K562 treated with DMSO at 1 percent for 48 hours (cell line): ENCODE measurements around the gene CIDEB. TPM values are rescaled to one million over a fixed set of nuclear protein-coding genes. Genes with fewer than 3 reads are reported as not detected.

ENCODE experiments used
- total RNA-seq: library from RNA; unstranded; fragments of 300-600 nt; gene quantifications from 2 replicates; pipeline ENCODE4 v1.2.3, GENCODE V29; 2022; ENCODE audit warnings: low replicate concordance; ENCODE audit errors: extremely low read depth

Gene CIDEB, protein sequence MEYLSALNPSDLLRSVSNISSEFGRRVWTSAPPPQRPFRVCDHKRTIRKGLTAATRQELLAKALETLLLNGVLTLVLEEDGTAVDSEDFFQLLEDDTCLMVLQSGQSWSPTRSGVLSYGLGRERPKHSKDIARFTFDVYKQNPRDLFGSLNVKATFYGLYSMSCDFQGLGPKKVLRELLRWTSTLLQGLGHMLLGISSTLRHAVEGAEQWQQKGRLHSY
- not detected in 2 replicates for total RNA-seq

DNA sequence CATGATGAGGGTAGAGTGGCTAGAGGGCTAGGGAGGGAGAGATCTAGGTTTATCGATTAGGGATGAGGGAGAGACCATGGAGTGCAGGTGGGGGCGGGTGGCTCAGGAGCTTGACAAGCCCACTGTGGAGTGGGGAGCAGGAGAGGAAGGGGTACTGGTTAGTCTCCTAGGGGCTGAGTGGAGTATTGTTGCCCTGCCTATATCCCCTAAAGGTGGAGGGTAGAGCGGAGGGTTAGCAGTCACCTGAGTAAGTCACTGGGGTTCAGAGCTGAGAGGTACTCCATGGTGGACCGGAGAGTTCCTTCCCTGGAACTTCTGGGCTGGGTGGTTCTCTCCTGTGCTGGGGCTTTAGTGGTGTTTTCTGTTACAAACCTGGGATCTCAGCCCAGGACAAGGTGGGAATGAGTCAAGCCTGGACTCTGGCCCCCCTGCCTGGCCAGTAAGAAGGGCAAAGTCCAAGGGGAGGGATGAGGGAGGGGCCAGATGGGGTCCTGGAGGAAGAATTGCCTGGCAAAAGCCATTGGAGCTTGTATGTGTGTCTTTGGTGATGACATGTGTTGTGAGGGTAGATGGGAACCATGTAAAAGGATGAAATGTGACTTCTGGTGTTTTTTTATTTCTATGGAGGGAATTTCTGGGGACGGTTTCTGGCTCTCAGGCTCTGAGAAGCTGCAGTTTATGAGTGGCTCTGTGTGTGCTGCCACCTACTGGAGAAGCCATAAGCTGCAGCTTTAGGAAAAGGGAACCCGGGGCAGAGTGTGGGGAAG, at the start of gene CIDEB:
CIDEB (minus strand) TSS at position 403 of the 767 bp plus-strand sequence; CDS start at position 284, 119 bp downstream.

DNA sequence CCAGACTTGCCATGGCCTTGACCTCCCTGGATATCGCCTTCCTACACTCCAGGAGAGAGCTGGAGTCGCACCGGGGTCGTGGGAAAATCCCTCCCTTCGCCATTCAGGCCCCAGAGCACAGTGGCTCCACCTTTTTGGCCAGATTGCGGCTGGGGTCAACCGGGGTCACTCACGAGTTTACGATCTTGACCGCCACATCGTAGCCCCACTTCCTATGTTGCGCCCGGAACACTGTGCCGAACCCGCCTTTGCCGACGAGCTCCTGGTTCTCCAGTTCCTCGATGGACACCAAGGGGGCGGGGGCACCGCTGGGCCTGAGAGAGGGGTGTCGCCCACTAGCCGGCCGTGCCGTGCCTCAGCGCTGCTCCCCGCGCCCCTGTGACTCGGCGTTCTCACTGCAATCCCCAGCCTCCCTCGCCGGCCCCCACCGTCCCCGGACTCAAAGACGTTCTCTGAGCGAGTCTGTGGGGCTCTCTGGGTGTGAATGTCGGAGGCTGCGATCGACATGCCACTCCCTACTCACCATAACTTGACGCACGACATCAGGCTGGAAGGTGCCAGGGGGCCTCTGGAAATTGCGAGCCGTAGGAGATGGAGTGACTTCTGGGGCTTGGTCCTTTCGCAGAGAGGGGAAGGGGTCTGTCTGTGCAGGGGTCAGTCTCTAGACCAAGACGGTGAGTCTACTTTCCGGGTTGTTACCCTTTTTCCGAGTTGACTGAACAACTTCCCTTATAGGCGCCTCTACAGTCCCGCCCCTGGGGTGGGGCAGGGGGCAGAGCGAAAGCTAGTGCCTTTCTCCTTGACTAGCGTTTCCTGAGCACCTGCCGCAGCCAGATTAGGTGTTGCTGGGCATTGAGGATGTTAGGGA, 31.7 kb upstream of the CIDEB start, which contains the start of gene RIPK3:
RIPK3 (minus strand) TSS at position 708 of the 868 bp plus-strand sequence; CDS start at position 543, 165 bp downstream.

DNA sequence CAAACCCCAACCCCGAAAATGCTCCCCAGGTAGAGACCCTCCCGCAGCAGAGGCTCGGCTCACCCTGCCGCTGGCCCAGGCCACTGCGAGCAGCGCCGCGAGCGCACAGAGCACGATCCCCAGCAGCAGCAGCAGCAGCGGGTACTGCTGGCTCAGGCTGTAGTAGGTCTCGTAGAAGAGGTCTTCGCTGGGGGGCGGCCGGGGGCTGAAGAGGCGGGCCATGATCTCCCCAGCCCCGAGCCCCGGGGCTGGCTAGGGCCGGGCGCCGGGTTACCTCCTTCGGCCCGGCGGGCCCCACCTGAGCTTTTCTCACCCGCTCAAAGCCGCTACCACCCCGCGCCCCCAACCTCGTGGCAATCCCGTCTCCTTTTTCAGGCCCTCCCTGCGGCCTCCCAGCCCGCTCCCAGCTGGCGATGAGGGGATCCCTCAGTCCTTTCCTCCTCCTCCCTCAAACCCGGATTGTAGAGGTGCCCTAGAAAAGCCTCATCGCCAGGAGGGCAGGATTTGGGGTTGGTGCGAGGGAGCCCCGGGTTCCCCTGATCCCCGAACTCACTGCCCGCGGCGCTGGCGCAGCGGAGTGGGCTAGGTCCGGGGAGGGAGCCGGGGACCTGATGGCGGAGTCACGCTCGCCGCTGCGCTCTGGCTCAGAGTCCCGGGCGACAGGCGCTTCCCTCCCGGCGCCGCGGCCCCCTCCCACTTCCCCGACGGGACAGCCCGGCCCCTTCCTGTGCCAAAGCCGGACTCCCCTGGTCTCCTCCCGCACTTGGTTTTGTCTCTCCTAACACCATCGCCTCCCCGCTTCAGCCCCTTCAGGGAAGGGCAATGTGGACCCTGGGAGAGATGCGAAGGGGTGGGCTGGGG, 26.9 kb upstream of the CIDEB start, which contains the start of gene ADCY4:
ADCY4 (minus strand) TSS at position 641 of the 861 bp plus-strand sequence; CDS start at position 222, 419 bp downstream.

DNA sequence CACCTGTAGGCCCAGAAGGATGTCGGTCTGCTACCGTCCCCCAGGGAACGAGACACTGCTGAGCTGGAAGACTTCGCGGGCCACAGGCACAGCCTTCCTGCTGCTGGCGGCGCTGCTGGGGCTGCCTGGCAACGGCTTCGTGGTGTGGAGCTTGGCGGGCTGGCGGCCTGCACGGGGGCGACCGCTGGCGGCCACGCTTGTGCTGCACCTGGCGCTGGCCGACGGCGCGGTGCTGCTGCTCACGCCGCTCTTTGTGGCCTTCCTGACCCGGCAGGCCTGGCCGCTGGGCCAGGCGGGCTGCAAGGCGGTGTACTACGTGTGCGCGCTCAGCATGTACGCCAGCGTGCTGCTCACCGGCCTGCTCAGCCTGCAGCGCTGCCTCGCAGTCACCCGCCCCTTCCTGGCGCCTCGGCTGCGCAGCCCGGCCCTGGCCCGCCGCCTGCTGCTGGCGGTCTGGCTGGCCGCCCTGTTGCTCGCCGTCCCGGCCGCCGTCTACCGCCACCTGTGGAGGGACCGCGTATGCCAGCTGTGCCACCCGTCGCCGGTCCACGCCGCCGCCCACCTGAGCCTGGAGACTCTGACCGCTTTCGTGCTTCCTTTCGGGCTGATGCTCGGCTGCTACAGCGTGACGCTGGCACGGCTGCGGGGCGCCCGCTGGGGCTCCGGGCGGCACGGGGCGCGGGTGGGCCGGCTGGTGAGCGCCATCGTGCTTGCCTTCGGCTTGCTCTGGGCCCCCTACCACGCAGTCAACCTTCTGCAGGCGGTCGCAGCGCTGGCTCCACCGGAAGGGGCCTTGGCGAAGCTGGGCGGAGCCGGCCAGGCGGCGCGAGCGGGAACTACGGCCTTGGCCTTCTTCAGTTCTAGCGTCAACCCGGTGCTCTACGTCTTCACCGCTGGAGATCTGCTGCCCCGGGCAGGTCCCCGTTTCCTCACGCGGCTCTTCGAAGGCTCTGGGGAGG, 3.1 kb upstream of the CIDEB start, which contains the start of gene LTB4R:
LTB4R (plus strand) TSS at position 857 of the 959 bp plus-strand sequence. CDS start 4,150 bp downstream, outside the sequence.

DNA sequence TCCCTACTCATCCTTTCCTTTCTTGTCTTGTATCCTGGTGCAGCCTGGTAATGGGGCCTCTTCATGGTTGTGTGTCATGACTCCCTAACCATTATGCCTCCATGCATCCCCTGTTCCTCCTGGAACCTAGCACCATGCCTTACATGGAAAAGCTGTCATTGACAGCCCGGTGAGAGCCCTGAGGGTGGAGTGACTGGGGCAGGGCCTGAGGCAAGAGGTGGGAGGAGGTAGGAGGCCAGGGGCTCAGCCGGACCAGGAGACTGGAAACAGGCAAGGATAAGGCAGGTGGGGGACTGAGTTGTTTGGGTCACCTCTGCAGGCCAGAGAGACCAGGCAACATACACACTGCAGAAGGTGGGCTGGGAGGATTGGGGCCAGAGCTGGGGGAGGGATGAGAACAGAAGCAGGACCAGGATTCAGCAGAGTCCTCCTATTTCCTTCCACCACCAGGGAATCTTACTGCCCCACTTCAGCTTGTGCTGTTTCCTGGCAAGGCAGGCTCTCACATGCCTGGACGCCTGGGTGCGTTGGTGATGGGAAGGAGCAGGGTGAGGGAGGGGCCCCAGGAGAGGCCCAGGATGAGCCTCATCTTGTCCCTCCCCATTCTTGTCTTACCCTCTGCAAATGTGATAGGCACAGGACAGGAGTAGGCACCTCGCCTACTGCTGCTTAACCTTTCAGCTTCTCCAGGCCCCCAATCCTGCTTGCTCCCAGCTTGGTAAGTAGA, 1.9 kb upstream of the CIDEB start, which contains the start of gene LTB4R2:
LTB4R2 (plus strand) TSS at position 603 of the 727 bp plus-strand sequence. CDS start 525 bp downstream, outside the sequence.

DNA sequence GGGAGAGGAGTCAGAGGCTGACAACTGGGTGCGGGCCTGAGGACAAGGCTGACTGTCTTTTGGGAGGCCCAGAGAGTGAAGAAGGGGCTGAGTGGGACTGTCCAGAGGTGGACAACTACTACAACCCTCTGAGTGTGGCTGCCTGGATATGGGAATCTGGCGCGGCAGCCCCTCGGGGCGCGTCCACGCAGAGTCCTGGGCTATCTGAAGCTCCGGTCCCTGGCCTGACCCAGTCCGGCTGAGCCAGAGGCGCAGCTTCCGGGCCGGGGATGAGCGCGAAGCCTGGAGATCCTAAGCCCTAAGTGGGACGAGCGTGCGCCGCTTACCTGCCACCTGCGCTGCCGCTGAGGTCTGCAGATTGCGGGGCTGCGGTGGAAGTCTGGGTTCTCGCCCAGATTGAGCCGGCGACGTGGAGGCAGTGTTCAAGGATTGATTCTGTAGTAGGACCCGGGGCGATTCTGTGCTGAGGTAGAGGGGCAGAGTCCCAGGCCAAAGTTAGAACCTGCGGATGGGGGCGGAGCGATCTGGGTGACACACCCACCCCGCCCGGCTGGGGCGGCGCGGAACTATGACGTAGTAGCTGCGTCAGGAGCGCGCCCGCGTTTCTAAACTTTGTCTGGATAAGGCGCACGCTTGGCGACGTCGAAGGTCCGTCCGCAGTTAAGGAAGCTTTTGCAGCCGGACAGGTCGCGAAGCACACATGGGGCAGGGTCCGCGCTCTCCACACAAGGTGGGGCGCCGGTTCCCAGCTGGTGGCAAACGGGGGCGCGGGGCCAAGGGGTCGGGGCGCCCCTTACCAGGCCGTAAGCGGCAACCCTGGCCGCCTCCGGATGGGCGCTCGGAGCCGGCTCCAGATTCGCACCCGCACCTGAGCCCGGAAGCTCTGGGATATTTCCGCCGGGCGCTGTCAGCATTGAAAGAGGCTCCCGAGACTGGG, 8.3 kb downstream of the CIDEB start, which contains the start of the genes DHRS1 and NOP9:
DHRS1 (minus strand) TSS at position 526 of the 937 bp plus-strand sequence. CDS start 674 bp downstream, outside the sequence.
NOP9 (plus strand) TSS at position 596 of the 937 bp plus-strand sequence; CDS start at position 701, 105 bp downstream.

DNA sequence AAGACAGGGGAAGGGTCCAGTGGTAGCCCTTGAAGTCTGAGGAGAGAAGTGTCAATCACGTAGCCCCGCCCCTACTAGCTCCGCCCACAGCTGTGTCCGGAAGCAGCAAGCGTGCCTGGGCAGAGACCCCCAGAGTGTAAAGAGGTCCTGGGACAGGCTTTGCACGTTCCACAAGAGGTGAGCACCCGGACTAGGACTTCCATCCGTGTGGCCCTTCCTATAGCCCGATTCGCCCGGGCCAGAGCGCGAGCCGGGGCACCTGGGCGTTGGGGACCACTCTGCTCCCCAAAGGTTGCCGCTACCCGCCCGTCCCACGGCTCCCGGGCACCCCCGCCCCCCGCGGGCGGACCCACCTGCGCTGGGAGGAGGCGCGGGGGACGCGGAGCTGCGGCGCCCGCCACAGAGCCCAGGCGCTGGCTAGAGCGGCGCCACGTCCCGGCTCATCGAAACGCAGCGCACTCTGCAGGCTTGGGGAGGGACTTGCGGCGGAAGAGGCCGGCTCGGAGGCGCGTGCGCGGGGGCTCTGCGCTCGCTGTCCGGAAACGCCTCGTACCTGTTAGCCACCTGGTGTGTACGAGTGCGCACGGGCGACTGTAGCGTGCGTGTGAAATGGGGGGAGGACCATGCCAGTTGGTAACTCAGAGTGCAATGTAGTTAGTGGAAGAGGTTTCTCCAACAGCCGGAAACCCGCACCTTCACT, 36.5 kb downstream of the CIDEB start, which contains the start of gene RABGGTA:
RABGGTA (minus strand) TSS at position 464 of the 700 bp plus-strand sequence. CDS start 482 bp downstream, outside the sequence.

DNA sequence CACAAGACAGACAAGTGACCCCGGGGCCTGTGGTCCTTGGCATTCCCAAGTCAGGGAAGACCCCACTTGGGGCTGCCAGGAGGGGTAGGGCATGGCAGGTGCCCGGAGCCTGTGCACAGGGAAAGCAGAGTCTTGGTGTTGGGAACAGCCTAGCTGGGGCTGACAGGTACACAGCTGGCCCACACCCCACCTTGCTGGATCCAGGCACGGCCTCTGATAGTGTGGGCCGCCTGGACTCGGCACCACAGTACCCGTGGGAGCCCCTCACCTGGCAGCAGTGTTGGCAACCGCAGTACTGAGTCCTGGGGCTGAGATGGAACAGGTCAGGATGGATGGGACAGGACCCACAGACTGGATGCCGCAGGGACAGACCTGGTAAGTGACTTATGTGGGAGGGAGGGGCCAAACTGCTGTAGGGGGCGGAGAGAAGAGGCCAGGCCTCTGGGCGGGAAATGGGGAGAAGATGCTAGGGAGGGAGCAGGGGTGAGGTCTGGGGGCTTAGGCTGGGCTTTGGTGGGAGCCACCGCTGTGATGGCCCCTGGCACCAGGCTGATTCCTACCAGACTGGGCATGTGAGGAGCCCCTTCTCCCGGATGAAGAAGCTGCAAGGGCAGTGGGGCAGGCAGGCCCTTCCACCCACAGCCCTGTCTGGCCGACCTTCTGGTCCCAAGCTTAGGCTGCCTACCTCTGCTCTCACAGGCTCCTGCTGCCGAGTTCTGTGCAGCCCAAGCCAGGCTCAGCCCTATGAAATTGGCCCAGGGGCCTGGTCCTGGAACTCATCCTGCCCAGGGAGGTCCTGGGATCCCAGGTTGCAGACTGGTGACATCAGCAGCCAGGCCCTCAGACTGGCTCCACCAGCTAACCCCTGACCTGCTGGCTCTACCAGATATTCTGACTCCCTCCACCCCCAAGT, 44.7 kb downstream of the CIDEB start, which contains the start of gene TGM1:
TGM1 (minus strand) TSS at position 357 of the 913 bp plus-strand sequence. CDS start 825 bp downstream, outside the sequence.

Other genes starting within 250 kb of the CIDEB start
- not detected in 2 replicates for gene CPNE6, start 236.4 kb downstream of the CIDEB start, total RNA-seq
- not detected in 2 replicates for gene PCK2, start 213.7 kb downstream of the CIDEB start, total RNA-seq
- gene DCAF11, start 193.2 kb downstream of the CIDEB start, total RNA-seq: not detected in 2 replicates
- gene NRL, start 193.0 kb downstream of the CIDEB start, total RNA-seq: not detected in 2 replicates
- not detected in 2 replicates for gene FITM1, start 177.3 kb downstream of the CIDEB start, total RNA-seq
- gene PSME1, start 171.8 kb downstream of the CIDEB start, total RNA-seq: not detected in 2 replicates
- gene EMC9, start 166.4 kb downstream of the CIDEB start, total RNA-seq: not detected in 2 replicates
- not detected in 2 replicates for gene PSME2, start 161.4 kb downstream of the CIDEB start, total RNA-seq
- gene RNF31, start 160.5 kb downstream of the CIDEB start, total RNA-seq: not detected in 2 replicates
- not detected in 2 replicates for gene IRF9, start 146.7 kb downstream of the CIDEB start, total RNA-seq
- gene REC8, start 135.9 kb downstream of the CIDEB start, total RNA-seq: not detected in 2 replicates
- not detected in 2 replicates for gene IPO4, start 119.2 kb downstream of the CIDEB start, total RNA-seq
- not detected in 2 replicates for gene TM9SF1, start 112.5 kb downstream of the CIDEB start, total RNA-seq
- gene TSSK4, start 102.3 kb downstream of the CIDEB start, total RNA-seq: not detected in 2 replicates
- not detected in 2 replicates for gene CHMP4A, start 94.5 kb downstream of the CIDEB start, total RNA-seq
- not detected in 2 replicates for gene MDP1, start 91.9 kb downstream of the CIDEB start, total RNA-seq
- not detected in 2 replicates for gene NEDD8, start 75.6 kb downstream of the CIDEB start, total RNA-seq
- gene GMPR2, start 75.0 kb downstream of the CIDEB start, total RNA-seq: not detected in 2 replicates
- gene TINF2, start 65.4 kb downstream of the CIDEB start, total RNA-seq: not detected in 2 replicates
- not detected in 2 replicates for gene TGM1, start 44.8 kb downstream of the CIDEB start, total RNA-seq
- gene RABGGTA, start 36.4 kb downstream of the CIDEB start, total RNA-seq: not detected in 2 replicates
- not detected in 2 replicates for gene DHRS1, start 8.2 kb downstream of the CIDEB start, total RNA-seq
- not detected in 2 replicates for gene NOP9, start 8.1 kb downstream of the CIDEB start, total RNA-seq
- gene LTB4R2, start 2.2 kb upstream of the CIDEB start, total RNA-seq: not detected in 2 replicates
- gene LTB4R, start 3.5 kb upstream of the CIDEB start, total RNA-seq: not detected in 2 replicates
- not detected in 2 replicates for gene ADCY4, start 27.1 kb upstream of the CIDEB start, total RNA-seq
- gene RIPK3, start 32.0 kb upstream of the CIDEB start, total RNA-seq: not detected in 2 replicates
- not detected in 2 replicates for gene NFATC4, start 60.2 kb upstream of the CIDEB start, total RNA-seq
- not detected in 2 replicates for gene NYNRIN, start 91.0 kb upstream of the CIDEB start, total RNA-seq
- not detected in 2 replicates for gene CBLN3, start 121.7 kb upstream of the CIDEB start, total RNA-seq
- 69.1 TPM in 1 of 2 replicates, not detected in the other for gene KHNYN, start 122.0 kb upstream of the CIDEB start, total RNA-seq
- gene SDR39U1, start 134.8 kb upstream of the CIDEB start, total RNA-seq: not detected in 2 replicates
- gene CMA1, start 200.3 kb upstream of the CIDEB start, total RNA-seq: not detected in 2 replicates